ENCODE data around the gene BAIAP2L2. TPM values are rescaled to one million over a fixed set of nuclear protein-coding genes. Genes with fewer than 3 reads are reported as not detected.

Gene BAIAP2L2
- total and polyA plus RNA-seq, 2 donors (not counting 1 experiment from before 2014, with no cell fraction given): 0.16 to 0.83 TPM

GRCh38 chr22:38085501-38085900 lies 25.0 kb downstream of the BAIAP2L2 start:
- no peak for DNase-seq (ENCODE audit: low read depth in 2 of 2)
- H3K27me3 ChIP-seq (ENCODE audit: control insufficient read depth, insufficient read depth, low read length): peaks cover 4% of the 10 kb centered on the region
- no peaks in the 10 kb centered on the region for H3K9me3 ChIP-seq (ENCODE audit: control insufficient read depth, insufficient read depth, low read depth, low read length)
- H3K4me1 ChIP-seq (ENCODE audit: control insufficient read depth, extremely low read depth, insufficient read depth, low read length): no peaks in the 10 kb centered on the region
- TF ChIP-seq EZH2 (IDR thresholded peaks at IDR 0.05; ENCODE audit: low read length, missing control alignments): no peak
- no peak for TF ChIP-seq CTCF (conservative IDR thresholded peaks at IDR 0.05 in 1 of 2, IDR thresholded peaks at IDR 0.05 in 1 of 2; ENCODE audit: low read depth in 1 of 2, low read length in 2 of 2)
- no peak overlapping the region for H3K9ac ChIP-seq (ENCODE audit: insufficient read depth, low read length)
- H4K20me1 ChIP-seq (ENCODE audit: control insufficient read depth, extremely low read depth, insufficient read depth, low read length): no peaks in the 10 kb centered on the region
- H3K79me2 ChIP-seq (ENCODE audit: control insufficient read depth, insufficient read depth, low read length): no peaks in the 10 kb centered on the region
- no peak overlapping the region for H3K27ac ChIP-seq (ENCODE audit: insufficient read depth, low read length)
- H3K36me3 ChIP-seq (ENCODE audit: control insufficient read depth, insufficient read depth, low read length): no peaks in the 10 kb centered on the region
- H3K4me3 ChIP-seq (replicated peaks in 1 of 4; ENCODE audit: control extremely low read depth in 1 of 4, insufficient read depth in 1 of 4, low read depth in 3 of 4, low read length in 4 of 4): no peak overlapping the region
- H3K4me2 ChIP-seq (ENCODE audit: extremely low read depth, insufficient read depth, low read length): no peak overlapping the region
- H2AFZ ChIP-seq (ENCODE audit: low read length): no peak overlapping the region

- Histone ChIP-seq H3K27me3 (ENCODE audit: control insufficient read depth, insufficient read depth, low read length) (peaks cover 8% of the 10 kb centered on the region), H3K27ac (ENCODE audit: insufficient read depth, low read length) (no peak overlapping the region), H2AFZ (ENCODE audit: low read length) (no peak overlapping the region), H3K9me3 (ENCODE audit: control insufficient read depth, insufficient read depth, low read depth, low read length) (no peaks in the 10 kb centered on the region), H3K4me1 (ENCODE audit: control insufficient read depth, extremely low read depth, insufficient read depth, low read length) (no peaks in the 10 kb centered on the region), H3K4me3 (replicated peaks in 1 of 4; ENCODE audit: control extremely low read depth in 1 of 4, insufficient read depth in 1 of 4, low read depth in 3 of 4, low read length in 4 of 4) (no peak overlapping the region), H3K9ac (ENCODE audit: insufficient read depth, low read length) (no peak overlapping the region), H3K79me2 (ENCODE audit: control insufficient read depth, insufficient read depth, low read length) (no peaks in the 10 kb centered on the region), H4K20me1 (ENCODE audit: control insufficient read depth, extremely low read depth, insufficient read depth, low read length) (no peaks in the 10 kb centered on the region), H3K4me2 (ENCODE audit: extremely low read depth, insufficient read depth, low read length) (no peak overlapping the region), H3K36me3 (ENCODE audit: control insufficient read depth, insufficient read depth, low read length) (no peaks in the 10 kb centered on the region)
- DNase-seq (ENCODE audit: low read depth in 2 of 2): no peak
- TF ChIP-seq CTCF (conservative IDR thresholded peaks at IDR 0.05 in 1 of 2, IDR thresholded peaks at IDR 0.05 in 1 of 2; ENCODE audit: low read depth in 1 of 2, low read length in 2 of 2) (no peak), EZH2 (IDR thresholded peaks at IDR 0.05; ENCODE audit: low read length, missing control alignments) (no peak)
Measured at GRCh38 chr22:38085056-38085455, 25.4 kb downstream of the BAIAP2L2 start.

GRCh38 chr22:38083931-38084631 lies 26.4 kb downstream of the BAIAP2L2 start, which contains the start of gene SLC16A8:
SLC16A8 (minus strand) TSS chr22:38084184; CDS start chr22:38082873, 1,311 bp downstream.
- no peak for TF ChIP-seq CTCF (conservative IDR thresholded peaks at IDR 0.05 in 1 of 2, IDR thresholded peaks at IDR 0.05 in 1 of 2; ENCODE audit: low read depth in 1 of 2, low read length in 2 of 2)
- no peak for TF ChIP-seq EZH2 (IDR thresholded peaks at IDR 0.05; ENCODE audit: low read length, missing control alignments)
- Histone ChIP-seq H2AFZ (ENCODE audit: low read length) (no peak within 1 kb of the TSS), H3K27me3 (ENCODE audit: control insufficient read depth, insufficient read depth, low read length) (peaks cover 8% of the 10 kb centered on the region), H4K20me1 (ENCODE audit: control insufficient read depth, extremely low read depth, insufficient read depth, low read length) (no peaks in the 10 kb centered on the region), H3K9me3 (ENCODE audit: control insufficient read depth, insufficient read depth, low read depth, low read length) (no peaks in the 10 kb centered on the region), H3K36me3 (ENCODE audit: control insufficient read depth, insufficient read depth, low read length) (no peaks in the 10 kb centered on the region), H3K79me2 (ENCODE audit: control insufficient read depth, insufficient read depth, low read length) (no peaks in the 10 kb centered on the region), H3K4me1 (ENCODE audit: control insufficient read depth, extremely low read depth, insufficient read depth, low read length) (no peaks in the 10 kb centered on the region), H3K27ac (ENCODE audit: insufficient read depth, low read length) (no peak within 1 kb of the TSS), H3K4me2 (ENCODE audit: extremely low read depth, insufficient read depth, low read length) (no peak within 1 kb of the TSS), H3K9ac (ENCODE audit: insufficient read depth, low read length) (no peak within 1 kb of the TSS), H3K4me3 (replicated peaks in 1 of 4; ENCODE audit: control extremely low read depth in 1 of 4, insufficient read depth in 1 of 4, low read depth in 3 of 4, low read length in 4 of 4) (no peak within 1 kb of the TSS)
- DNase-seq (ENCODE audit: low read depth in 2 of 2): no peak

Measured in fibroblast of lung (primary cell).